Measurements from ENCODE around the gene HOXB3. TPM values are rescaled to one million over a fixed set of nuclear protein-coding genes. Genes with fewer than 3 reads are reported as not detected.

HOXB3 gene
- polyA plus RNA-seq, 1 donor from 2014 or later = 0.34 TPM

DNA sequence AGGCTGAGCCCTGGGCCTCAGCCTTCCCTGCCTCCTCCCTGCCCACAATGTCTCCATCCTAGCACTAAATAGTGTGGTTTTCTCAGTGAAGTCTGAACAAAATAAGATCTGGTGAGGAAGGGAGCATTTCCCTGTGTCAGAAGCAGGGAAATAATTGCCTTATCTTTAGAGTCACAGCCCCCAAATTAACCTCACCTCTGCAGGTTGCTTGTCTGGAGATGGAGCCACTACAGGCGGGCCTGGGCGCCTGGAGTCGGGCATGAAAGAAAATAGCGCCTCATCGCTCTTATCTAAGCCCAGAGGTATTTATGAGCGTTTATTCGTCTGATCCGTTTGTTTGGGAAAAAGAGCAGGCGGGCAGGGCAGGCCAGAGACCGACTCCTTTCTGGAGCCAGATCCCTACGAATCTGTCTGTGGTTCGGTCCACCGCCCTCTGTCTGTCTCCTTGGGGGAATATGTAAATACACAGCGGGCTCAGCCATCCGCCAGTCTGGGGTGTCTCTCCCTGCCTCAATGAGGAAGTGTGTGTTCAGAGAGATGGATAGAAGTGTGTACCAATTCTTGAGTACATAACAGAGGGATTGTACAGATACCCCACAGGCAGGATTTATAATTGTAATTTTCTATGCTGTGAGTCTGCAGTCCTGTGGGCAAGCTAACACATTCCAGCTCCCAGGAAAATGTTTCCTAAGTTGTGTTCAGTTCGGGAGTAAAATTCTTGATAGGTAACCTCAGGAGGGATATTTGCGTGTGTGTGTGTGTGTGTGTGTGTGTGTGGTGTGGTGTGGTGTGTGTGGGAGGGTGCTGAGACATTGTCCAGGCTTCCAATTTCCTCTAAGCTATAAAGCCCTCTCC lies 10.4 kb upstream of the HOXB3 start:
- Mint-ChIP-seq H3K27me3 (peaks cover 83% of the 10 kb centered on the region), H3K9me3 (peaks cover 0 to 2% (median 0%) of the 10 kb centered on the region in 3 donors), H3K36me3 (no peaks in the 10 kb centered on the region), H3K27ac (peak overlapping the region; percentile 49 to 73 (median 53)), H3K4me1 (peaks cover 12 to 16% (median 15%) of the 10 kb centered on the region in 3 donors), H3K4me3 (peak overlapping the region in 1 of 4 donors; percentile 60)

DNA sequence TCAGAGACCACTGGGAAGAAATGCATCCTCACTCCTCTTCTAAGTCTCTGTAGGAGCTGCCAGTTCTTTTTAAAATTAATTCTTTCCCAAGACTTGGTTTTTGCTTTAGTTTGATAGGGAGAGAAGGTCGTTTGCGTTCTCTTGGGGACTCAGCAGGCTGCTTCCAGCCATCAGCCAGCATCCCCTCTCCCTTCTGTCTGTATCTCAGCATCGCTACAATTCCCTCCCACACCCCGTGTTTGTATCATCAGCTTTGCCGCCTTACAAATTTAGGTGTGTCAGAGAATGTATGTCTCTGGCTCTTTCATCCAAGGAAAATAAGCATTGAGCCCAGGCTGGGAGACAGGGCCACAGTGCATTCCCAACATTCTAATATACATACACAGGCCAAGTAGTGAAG lies 9.3 kb upstream of the HOXB3 start:
- Mint-ChIP-seq H3K36me3 (no peaks in the 10 kb centered on the region), H3K4me3 (peak overlapping the region in 1 of 4 donors; percentile 54), H3K4me1 (peaks cover 12 to 16% (median 15%) of the 10 kb centered on the region in 3 donors), H3K27ac (peak overlapping the region in 2 of 3 donors; percentile 44 to 49), H3K27me3 (peaks cover 79% of the 10 kb centered on the region), H3K9me3 (peaks cover 0 to 2% (median 0%) of the 10 kb centered on the region in 3 donors)

DNA sequence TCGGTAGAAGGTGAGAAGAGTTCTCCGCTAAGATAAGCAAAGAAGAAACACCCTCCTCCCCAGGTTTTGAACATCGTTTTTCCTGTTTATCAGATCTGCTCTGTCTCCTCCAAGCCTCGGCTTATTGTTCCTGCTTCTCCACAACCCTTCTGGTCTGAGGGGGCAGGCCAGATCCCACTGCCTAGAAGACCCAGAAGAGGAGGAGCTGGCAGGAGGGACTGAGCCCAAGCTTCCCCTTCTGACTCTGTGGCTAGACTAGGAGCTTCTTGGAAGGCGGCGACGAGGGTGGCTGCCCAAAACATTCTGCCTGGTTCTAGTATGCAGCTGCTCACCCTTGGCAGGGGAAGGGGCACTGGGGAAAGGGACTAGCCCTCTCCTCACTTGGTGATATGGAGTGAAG lies 8.7 kb upstream of the HOXB3 start:
- Mint-ChIP-seq H3K27ac (peak overlapping the region; percentile 37 to 86 (median 49)), H3K9me3 (peaks cover 0 to 2% (median 0%) of the 10 kb centered on the region in 3 donors), H3K4me1 (peaks cover 13 to 19% (median 16%) of the 10 kb centered on the region in 3 donors), H3K36me3 (no peaks in the 10 kb centered on the region), H3K27me3 (peaks cover 78% of the 10 kb centered on the region), H3K4me3 (peak overlapping the region; percentile 12 to 91 (median 44))

DNA sequence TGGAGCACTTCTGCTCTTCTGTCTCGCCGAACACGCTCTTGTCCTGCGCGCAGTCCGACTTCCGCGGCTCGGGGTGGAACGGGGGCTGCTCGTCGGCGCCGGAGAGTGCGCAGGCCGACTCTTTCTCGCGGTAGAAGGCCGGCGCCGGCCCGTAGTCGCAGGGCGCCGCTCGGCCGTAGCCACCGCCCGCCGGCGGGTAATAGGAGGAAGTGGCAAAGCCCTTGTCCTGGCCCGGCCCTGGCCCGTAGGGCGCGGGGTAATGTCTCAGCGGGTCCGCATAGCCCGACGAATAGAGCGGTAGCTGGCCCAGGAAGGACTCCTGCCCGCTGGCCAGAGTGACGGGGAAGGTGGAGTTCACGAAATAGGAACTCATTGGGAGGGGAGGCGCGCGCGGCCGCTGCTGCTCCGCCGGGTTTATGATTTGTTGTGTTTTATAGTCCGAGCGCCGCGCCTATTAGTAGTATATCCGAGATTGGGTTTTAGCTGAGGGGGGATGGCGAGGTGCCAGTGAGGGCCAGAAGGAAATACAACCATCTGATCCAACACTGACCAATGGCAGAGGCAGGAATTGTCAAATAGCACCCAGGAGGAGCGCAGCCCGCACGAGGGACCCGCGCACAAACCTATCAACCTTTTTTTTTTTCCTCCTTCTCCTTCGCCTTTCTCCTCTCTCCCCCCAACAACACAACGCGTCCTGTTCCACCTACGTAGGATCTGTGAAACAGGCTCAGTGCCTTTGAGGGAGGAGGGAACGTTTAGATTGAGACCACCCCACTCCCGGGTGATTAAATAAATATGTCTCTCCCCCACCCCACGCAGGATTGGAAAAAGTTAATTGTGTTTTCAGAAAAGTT lies 8.0 kb upstream of the HOXB3 start:
- Mint-ChIP-seq H3K36me3 (no peaks in the 10 kb centered on the region), H3K27ac (peak overlapping the region; percentile 49 to 90 (median 86)), H3K4me1 (peaks cover 16 to 25% (median 17%) of the 10 kb centered on the region in 3 donors), H3K27me3 (peaks cover 77% of the 10 kb centered on the region), H3K9me3 (peaks cover 0 to 2% (median 0%) of the 10 kb centered on the region in 3 donors), H3K4me3 (peak overlapping the region; percentile 54 to 93 (median 82))

DNA sequence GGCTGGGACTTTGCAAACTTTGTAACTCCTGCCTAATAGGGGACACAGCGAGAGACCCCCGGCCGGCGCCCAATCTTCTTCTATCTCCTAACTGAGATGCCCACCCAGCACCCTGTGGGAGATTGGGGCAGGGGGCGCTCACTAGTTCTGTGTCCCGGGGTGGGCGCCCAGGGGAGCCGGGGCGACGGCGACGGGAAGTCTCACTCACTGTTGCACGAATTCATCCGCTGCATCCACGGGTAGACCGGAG lies 7.4 kb upstream of the HOXB3 start:
- Mint-ChIP-seq H3K4me3 (peak overlapping the region; percentile 54 to 93 (median 82)), H3K27me3 (peaks cover 77% of the 10 kb centered on the region), H3K27ac (peak overlapping the region in 2 of 3 donors; percentile 49 to 90), H3K4me1 (peaks cover 15 to 27% (median 21%) of the 10 kb centered on the region in 3 donors), H3K36me3 (no peaks in the 10 kb centered on the region), H3K9me3 (peaks cover 0 to 2% (median 0%) of the 10 kb centered on the region in 3 donors)

DNA sequence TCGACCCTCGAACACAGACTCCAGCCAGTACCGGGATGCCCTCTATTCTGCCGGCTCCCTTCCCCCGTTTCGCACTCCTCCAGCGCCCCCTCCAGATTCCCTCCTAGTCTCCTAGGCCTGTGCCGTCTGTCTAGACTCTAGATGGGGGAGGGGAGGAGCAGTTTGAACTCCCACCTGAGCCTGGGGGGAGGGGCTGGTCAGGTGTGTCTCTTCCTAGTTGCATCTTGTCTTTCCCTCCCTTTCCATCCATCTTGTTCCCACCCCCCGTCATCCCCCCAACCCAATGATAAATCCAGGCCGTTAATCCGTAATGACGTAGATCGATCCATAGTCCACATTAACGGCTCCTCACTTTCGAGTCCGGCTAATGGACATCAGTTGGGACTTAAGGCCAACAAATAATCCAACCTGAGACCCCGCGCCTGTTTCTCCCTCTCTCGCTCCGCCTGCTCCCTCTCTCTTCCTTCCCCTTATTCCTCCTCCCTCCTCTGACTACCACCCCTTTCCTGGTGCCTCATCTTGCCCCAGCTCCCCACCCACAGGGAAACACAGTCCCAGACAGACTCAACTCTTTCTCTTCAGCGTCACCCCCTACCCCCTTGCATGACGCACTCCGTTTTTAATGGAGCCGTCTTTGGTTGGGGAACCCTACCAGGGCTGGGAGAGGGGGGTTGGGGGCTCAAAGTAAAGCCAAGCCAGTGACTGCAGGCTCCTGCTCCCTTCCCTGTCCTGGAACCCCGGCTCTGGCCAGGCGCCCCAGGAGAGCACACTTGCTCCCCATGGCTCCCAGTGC lies 6.9 kb upstream of the HOXB3 start:
- H3K27ac Mint-ChIP-seq = peak overlapping the region; percentile 49 to 90 (median 53)
- peaks cover 77% of the 10 kb centered on the region for H3K27me3 Mint-ChIP-seq
- H3K9me3 Mint-ChIP-seq = peaks cover 0 to 2% (median 0%) of the 10 kb centered on the region in 3 donors
- peaks cover 14 to 26% (median 20%) of the 10 kb centered on the region in 3 donors for H3K4me1 Mint-ChIP-seq
- H3K36me3 Mint-ChIP-seq = no peaks in the 10 kb centered on the region
- H3K4me3 Mint-ChIP-seq = peak overlapping the region; percentile 54 to 82 (median 76)

DNA sequence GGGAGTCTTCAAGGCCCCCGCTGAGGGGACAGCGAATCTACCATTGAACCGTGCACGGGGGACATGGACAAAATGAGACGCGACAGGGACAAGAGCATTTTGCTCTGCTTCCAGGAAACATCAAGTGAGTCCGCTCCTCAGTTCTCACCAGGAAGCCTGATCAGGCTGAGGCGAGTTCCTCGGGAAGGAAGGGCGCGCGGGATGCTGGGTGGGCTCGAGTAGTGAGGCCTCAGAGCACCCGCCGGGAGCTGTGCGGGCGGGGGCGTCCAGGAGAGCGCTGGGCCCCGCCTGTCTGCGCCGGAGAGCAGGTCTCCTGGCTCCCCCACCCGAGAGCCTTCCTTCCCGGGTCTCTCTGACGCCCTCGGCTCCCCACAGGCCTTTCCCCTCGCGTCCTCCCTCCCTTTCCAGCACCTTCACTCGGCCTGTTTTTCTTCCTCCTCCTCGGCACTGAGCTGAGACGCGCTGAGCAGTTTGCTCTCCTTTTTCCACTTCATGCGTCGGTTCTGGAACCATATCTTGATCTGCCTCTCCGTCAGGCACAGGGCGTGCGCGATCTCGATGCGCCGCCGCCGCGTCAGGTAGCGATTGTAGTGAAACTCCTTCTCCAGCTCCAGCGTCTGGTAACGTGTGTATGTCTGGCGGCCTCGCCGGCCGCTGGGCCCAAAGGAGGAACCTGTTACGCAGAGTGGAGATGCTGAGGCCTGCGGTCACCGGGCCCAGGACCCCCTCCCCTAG lies 6.1 kb upstream of the HOXB3 start:
- H3K27ac Mint-ChIP-seq = peak overlapping the region; percentile 17 to 90 (median 71)
- H3K9me3 Mint-ChIP-seq = peaks cover 0 to 2% (median 0%) of the 10 kb centered on the region in 3 donors
- H3K4me3 Mint-ChIP-seq = peak overlapping the region; percentile 34 to 82 (median 72)
- H3K27me3 Mint-ChIP-seq = peaks cover 77% of the 10 kb centered on the region
- H3K36me3 Mint-ChIP-seq = no peaks in the 10 kb centered on the region
- H3K4me1 Mint-ChIP-seq = peaks cover 15 to 26% (median 20%) of the 10 kb centered on the region in 3 donors

DNA sequence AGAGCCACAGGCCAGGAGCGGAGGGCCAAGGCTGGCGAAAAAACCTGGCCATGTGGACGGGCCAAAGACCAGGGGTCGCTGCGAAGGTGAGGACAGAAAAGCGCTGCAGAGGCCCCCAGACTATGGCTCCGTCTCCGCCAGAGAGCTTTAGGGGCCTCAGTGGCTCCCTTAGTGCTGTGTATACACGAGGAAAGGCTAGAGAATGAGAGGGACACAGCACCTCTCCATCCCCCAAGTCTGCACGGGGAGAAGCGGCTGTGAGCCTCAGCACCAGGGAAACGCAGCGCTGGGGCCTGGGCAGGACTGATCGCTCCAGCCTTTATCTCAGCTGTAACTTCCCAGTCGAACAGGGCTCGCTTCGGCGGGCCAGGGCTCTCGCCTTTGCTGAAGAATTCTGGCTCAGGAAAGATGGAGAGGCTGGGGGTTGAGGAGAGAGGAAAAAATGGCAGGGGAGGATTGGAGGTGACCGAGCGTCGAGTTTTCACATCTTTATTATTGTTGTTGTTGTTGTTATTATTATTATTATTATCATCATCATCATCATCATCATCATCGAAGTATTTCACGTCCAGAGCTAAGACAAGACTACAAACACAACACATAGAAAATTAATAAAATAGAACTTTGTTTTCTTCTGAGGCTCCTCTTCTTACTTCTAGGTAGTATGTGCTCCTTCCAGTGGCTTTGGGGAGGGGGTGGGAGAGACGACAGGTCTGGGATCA lies 5.4 kb upstream of the HOXB3 start:
- Mint-ChIP-seq H3K27me3 (peaks cover 79% of the 10 kb centered on the region), H3K4me3 (peak overlapping the region in 2 of 4 donors; percentile 20 to 45), H3K27ac (peak overlapping the region; percentile 10 to 71 (median 43)), H3K4me1 (peaks cover 15 to 26% (median 20%) of the 10 kb centered on the region in 3 donors), H3K36me3 (no peaks in the 10 kb centered on the region), H3K9me3 (peaks cover 0 to 2% (median 0%) of the 10 kb centered on the region in 3 donors)

DNA sequence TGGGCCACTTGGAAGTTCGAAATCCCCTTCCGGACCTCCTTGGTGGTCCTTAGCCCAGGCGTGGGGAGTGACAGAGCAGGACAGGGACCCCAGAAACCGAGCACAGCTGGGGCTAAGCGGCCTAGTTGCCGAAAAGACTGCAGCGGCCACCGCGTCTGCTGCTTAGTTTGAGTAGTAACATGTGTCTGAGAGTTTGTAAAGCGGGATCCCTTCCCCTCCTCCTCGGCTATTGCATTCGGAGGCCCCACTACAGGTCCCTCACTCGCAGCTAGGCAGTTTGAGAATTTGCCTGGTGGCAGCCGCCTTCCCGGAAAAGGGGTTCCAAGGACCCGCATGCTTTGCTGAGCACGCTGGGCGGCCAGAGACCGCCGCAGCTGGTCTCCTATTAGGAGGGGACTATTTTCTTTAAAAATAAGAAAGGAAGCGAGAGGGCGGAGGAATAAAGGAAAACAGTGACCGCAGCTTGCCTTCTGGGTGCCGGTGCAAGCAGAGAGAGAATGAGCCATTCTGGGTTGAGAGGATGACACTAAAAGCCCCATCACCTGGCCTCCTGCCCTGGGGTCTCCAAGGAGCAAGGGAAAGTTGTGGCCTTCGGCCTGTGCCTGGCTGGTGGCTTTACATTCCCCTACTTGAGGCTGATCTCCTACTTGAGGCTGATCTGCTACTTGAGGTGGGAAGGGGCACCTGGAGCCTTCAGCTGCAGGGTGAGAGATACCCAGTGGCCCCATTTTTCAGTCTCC lies 4.7 kb upstream of the HOXB3 start:
- Mint-ChIP-seq H3K27me3 (peaks cover 81% of the 10 kb centered on the region), H3K27ac (peak overlapping the region; percentile 10 to 71 (median 43)), H3K4me3 (no peak overlapping the region)

DNA sequence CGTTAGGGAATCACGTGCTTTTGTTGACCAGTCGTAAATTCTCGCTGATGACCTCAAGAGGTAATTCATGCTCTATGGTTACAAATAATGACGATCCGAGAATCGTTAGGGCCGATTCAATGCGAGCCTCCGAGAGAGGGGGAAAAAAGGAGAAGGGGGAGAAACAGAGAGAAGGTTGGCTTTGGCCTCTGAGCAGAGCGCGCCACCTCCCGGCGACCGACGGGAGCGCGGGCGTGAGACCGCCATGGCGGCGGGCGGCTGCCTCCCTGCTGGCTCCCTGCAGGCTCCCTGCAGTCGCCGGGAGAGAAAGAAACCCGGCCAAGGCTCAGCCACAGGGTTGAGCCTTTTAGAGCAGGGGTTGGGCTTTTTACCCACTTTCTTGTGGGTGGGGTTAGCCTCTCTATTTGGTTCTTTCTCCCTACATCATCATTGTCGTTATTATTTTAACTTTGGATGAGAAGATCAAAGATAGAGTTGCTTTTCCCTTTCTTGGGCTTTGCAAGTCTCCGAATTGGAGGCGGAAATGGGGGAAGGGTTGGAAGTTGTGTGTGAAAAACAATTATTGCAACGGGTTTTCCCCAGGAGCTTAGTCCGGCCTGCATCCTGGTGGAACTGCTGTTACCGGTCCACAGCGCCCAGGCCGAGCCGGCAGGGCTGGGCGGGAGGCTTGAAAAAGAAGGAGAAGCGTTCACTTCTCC lies 3.9 kb upstream of the HOXB3 start:
- H3K27me3 Mint-ChIP-seq = peaks cover 80% of the 10 kb centered on the region
- H3K4me3 Mint-ChIP-seq = peak overlapping the region in 3 of 4 donors; percentile 21 to 79 (median 70)
- H3K4me1 Mint-ChIP-seq = peaks cover 17 to 26% (median 21%) of the 10 kb centered on the region in 3 donors
- peak overlapping the region in 2 of 3 donors; percentile 89 to 90 for H3K27ac Mint-ChIP-seq
- peaks cover 0 to 2% (median 0%) of the 10 kb centered on the region in 3 donors for H3K9me3 Mint-ChIP-seq
- no peaks in the 10 kb centered on the region for H3K36me3 Mint-ChIP-seq

More for the DNA sequence above, 4.7 kb upstream of the HOXB3 start:
- peaks cover 0 to 2% (median 0%) of the 10 kb centered on the region in 3 donors for H3K9me3 Mint-ChIP-seq
- H3K36me3 Mint-ChIP-seq = no peaks in the 10 kb centered on the region
- peaks cover 17 to 26% (median 21%) of the 10 kb centered on the region in 3 donors for H3K4me1 Mint-ChIP-seq

DNA sequence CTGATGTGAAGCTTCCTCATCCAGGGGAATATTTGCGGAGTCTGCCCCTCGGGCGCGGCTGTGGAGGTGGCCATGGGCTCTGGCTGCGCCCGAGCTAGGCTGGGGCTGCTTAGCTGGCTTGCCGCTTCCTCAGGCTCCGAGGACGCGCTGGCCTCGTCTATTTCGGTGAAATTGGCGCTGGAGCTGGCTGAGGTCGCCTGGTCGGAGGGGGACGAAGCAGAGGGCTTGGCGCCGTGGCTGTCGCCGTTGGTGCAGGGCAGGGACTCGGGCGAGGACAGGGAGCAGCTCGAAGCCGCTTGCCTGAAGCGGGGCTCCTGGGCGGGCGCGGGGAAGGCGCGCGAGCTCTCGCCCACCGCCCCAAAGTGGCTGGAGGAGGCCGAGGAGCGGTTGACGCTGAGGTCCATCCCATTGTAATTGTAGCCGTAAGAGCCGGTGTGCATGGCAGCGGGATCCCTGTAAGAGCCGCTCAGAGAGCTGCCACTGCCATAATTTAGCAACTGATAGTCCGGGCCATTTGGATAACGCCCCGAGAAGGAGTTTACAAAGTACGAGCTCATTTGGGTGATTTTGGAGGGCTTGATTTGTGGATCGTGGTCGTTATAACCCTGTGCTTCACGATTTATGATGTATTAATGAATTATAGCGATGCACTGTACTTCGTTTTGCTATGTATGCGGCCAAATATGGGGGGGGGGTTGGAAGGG lies 3.2 kb upstream of the HOXB3 start, which contains the start of gene HOXB5:
Gene HOXB5, minus strand, starts transcription at position 654 of the 704 bp plus-strand sequence. Its CDS starts 97 bp downstream, at position 557.
- Mint-ChIP-seq H3K27me3 (peaks cover 80% of the 10 kb centered on the region), H3K9me3 (peaks cover 0 to 2% (median 0%) of the 10 kb centered on the region in 3 donors), H3K36me3 (no peaks in the 10 kb centered on the region), H3K27ac (peak within 1 kb of the TSS; percentile 89 to 90 (median 90)), H3K4me3 (peak within 1 kb of the TSS; percentile 58 to 79 (median 66)), H3K4me1 (peaks cover 17 to 21% (median 21%) of the 10 kb centered on the region in 3 donors)
